ENCODE measurements around the gene STPG2.

DNA sequence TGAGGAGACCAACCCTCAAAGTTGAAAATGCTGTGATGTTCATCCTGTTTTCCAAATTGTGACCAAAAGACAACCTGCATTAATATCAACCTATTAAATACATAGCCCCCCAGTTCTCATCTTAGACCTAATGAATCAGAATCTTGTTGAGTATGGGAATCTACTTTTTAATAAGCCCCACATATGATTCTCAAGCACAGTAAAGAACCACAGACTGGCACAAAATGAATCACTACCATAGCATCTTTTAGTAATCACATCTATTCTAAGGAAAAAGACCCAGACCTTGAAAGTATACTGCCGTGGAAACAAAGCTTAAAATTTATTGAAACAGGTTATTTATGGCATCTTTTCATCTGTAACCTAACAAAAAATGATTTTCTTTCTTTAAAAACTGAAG, 152.9 kb downstream of the STPG2 start:
- TF ChIP-seq, protein P1, sequence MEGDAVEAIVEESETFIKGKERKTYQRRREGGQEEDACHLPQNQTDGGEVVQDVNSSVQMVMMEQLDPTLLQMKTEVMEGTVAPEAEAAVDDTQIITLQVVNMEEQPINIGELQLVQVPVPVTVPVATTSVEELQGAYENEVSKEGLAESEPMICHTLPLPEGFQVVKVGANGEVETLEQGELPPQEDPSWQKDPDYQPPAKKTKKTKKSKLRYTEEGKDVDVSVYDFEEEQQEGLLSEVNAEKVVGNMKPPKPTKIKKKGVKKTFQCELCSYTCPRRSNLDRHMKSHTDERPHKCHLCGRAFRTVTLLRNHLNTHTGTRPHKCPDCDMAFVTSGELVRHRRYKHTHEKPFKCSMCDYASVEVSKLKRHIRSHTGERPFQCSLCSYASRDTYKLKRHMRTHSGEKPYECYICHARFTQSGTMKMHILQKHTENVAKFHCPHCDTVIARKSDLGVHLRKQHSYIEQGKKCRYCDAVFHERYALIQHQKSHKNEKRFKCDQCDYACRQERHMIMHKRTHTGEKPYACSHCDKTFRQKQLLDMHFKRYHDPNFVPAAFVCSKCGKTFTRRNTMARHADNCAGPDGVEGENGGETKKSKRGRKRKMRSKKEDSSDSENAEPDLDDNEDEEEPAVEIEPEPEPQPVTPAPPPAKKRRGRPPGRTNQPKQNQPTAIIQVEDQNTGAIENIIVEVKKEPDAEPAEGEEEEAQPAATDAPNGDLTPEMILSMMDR (IDR thresholded peaks at IDR 0.05; ENCODE audit: low read length): no peak
- TF ChIP-seq EZH2 (optimal IDR thresholded peaks at IDR 0.05; ENCODE audit: low read depth, low read length): no peak
